HEK293 (cell line): ENCODE results near the gene NTMT1.

Experiments used
- BCL11A ChIP-seq: fragments of 450-650 bp; formaldehyde crosslinking; IDR thresholded peaks from 2 replicates; pipeline ENCODE4 v1.5.1; 2016; ENCODE audit warnings: low read depth, missing biosample characterization, missing genetic modification characterization
- EGR2 ChIP-seq: fragments of 450-650 bp; formaldehyde crosslinking; IDR thresholded peaks from 2 replicates; pipeline ENCODE4 v1.5.1; 2016; ENCODE audit warnings: low read depth, missing biosample characterization, missing genetic modification characterization
- FEZF1 ChIP-seq: fragments of 450-650 bp; formaldehyde crosslinking; IDR thresholded peaks from 2 replicates; pipeline ENCODE4 v1.5.1; 2016; ENCODE audit warnings: missing biosample characterization, missing genetic modification characterization
- IKZF3 ChIP-seq: fragments of 450-650 bp; IDR thresholded peaks from 2 replicates; pipeline ENCODE4 v1.5.0; 2018; ENCODE audit warnings: missing biosample characterization, mild to moderate bottlenecking, missing genetic modification characterization, moderate library complexity
- KLF7 ChIP-seq: fragments of 450-650 bp; formaldehyde crosslinking; IDR thresholded peaks from 2 replicates; pipeline ENCODE4 v1.5.1; 2016; ENCODE audit warnings: missing biosample characterization, missing genetic modification characterization, borderline replicate concordance
- KLF8 ChIP-seq: fragments of 450-650 bp; formaldehyde crosslinking; IDR thresholded peaks from 2 replicates; pipeline ENCODE4 v1.5.1; 2016; ENCODE audit warnings: missing biosample characterization, missing genetic modification characterization
- MEIS1 ChIP-seq: sonication (generic); formaldehyde crosslinking; IDR thresholded peaks from 2 replicates; pipeline ENCODE4 v1.8.1; 2022; ENCODE audit warnings: missing genetic modification reagents, mild to moderate bottlenecking, borderline replicate concordance
- YY2 ChIP-seq: fragments of 450-650 bp; formaldehyde crosslinking; IDR thresholded peaks from 2 replicates; pipeline ENCODE4 v1.5.1; 2016; ENCODE audit warnings: missing biosample characterization, missing genetic modification characterization
- ZBTB20 ChIP-seq: fragments of 450-650 bp; formaldehyde crosslinking; IDR thresholded peaks from 2 replicates; pipeline ENCODE4 v1.5.1; 2016; ENCODE audit warnings: missing biosample characterization, missing genetic modification characterization
- ZBTB48 ChIP-seq: fragments of 450-650 bp; formaldehyde crosslinking; IDR thresholded peaks from 2 replicates; pipeline ENCODE4 v1.5.1; 2016; ENCODE audit warnings: missing biosample characterization, missing genetic modification characterization
- ZBTB7A ChIP-seq: fragments of 450-650 bp; formaldehyde crosslinking; IDR thresholded peaks from 2 replicates; pipeline ENCODE4 v1.5.1; 2016; ENCODE audit warnings: low read depth, missing biosample characterization, missing genetic modification characterization
- ZBTB8A ChIP-seq: fragments of 450-650 bp; formaldehyde crosslinking; IDR thresholded peaks from 2 replicates; pipeline ENCODE4 v1.5.1; 2016; ENCODE audit warnings: missing biosample characterization, missing genetic modification characterization
- ZEB2 ChIP-seq: fragments of 450-650 bp; formaldehyde crosslinking; IDR thresholded peaks from 2 replicates; pipeline ENCODE4 v1.5.1; 2016; ENCODE audit warnings: missing biosample characterization, missing genetic modification characterization
- ZFP37 ChIP-seq: fragments of 450-650 bp; formaldehyde crosslinking; IDR thresholded peaks from 2 replicates; pipeline ENCODE4 v1.5.1; 2016; ENCODE audit warnings: missing biosample characterization, missing genetic modification characterization
- ZNF133 ChIP-seq: fragments of 450-650 bp; formaldehyde crosslinking; IDR thresholded peaks from 2 replicates; pipeline ENCODE4 v1.5.1; 2016; ENCODE audit warnings: missing biosample characterization, missing genetic modification characterization
- ZNF174 ChIP-seq: fragments of 450-650 bp; formaldehyde crosslinking; IDR thresholded peaks from 2 replicates; pipeline ENCODE4 v1.5.0; 2017; ENCODE audit warnings: missing biosample characterization, mild to moderate bottlenecking, missing genetic modification characterization
- ZNF24 ChIP-seq: fragments of 450-650 bp; formaldehyde crosslinking; IDR thresholded peaks from 2 replicates; pipeline ENCODE4 v1.5.1; 2016; ENCODE audit warnings: missing biosample characterization, missing genetic modification characterization
- ZNF302 ChIP-seq: fragments of 450-650 bp; formaldehyde crosslinking; IDR thresholded peaks from 2 replicates; pipeline ENCODE4 v1.5.1; 2016; ENCODE audit warnings: missing biosample characterization, missing genetic modification characterization, low read depth
- ZNF311 ChIP-seq: fragments of 450-650 bp; formaldehyde crosslinking; IDR thresholded peaks from 2 replicates; pipeline ENCODE4 v1.5.1; 2017; ENCODE audit warnings: missing biosample characterization, missing genetic modification characterization, borderline replicate concordance
- ZNF362 ChIP-seq: fragments of 450-650 bp; formaldehyde crosslinking; IDR thresholded peaks from 2 replicates; pipeline ENCODE4 v1.5.1; 2016; ENCODE audit warnings: missing biosample characterization, missing genetic modification characterization
- ZNF366 ChIP-seq: fragments of 450-650 bp; formaldehyde crosslinking; conservative IDR thresholded peaks from 2 replicates; pipeline ENCODE4 v1.5.1; 2016; ENCODE audit warnings: missing biosample characterization, missing genetic modification characterization
- ZNF416 ChIP-seq: fragments of 450-650 bp; formaldehyde crosslinking; IDR thresholded peaks from 2 replicates; pipeline ENCODE4 v1.5.1; 2016; ENCODE audit warnings: missing biosample characterization, missing genetic modification characterization
- ZNF426 ChIP-seq: fragments of 450-650 bp; formaldehyde crosslinking; IDR thresholded peaks from 2 replicates; pipeline ENCODE4 v1.5.1; 2017; ENCODE audit warnings: missing biosample characterization, missing genetic modification characterization, mild to moderate bottlenecking, inconsistent platforms, moderate library complexity
- ZNF585B ChIP-seq: fragments of 450-650 bp; formaldehyde crosslinking; IDR thresholded peaks from 2 replicates; pipeline ENCODE4 v1.5.1; 2016; ENCODE audit warnings: missing biosample characterization, missing genetic modification characterization
- ZNF596 ChIP-seq: fragments of 450-650 bp; IDR thresholded peaks from 2 replicates; pipeline ENCODE4 v1.5.0; 2018; ENCODE audit warnings: missing biosample characterization, mild to moderate bottlenecking, missing genetic modification characterization, moderate library complexity
- ZNF610 ChIP-seq: fragments of 450-650 bp; formaldehyde crosslinking; IDR thresholded peaks from 2 replicates; pipeline ENCODE4 v1.5.1; 2016; ENCODE audit warnings: missing biosample characterization, missing genetic modification characterization, borderline replicate concordance
- ZNF677 ChIP-seq: fragments of 450-650 bp; IDR thresholded peaks from 2 replicates; pipeline ENCODE4 v1.5.0; 2018; ENCODE audit warnings: missing biosample characterization, mild to moderate bottlenecking, missing genetic modification characterization, moderate library complexity
- ZNF692 ChIP-seq: fragments of 450-650 bp; formaldehyde crosslinking; IDR thresholded peaks from 2 replicates; pipeline ENCODE4 v1.5.1; 2016; ENCODE audit warnings: missing biosample characterization, missing genetic modification characterization
- ZNF701 ChIP-seq: fragments of 450-650 bp; formaldehyde crosslinking; IDR thresholded peaks from 2 replicates; pipeline ENCODE4 v1.5.1; 2016; ENCODE audit warnings: missing biosample characterization, missing genetic modification characterization
- ZNF707 ChIP-seq: fragments of 450-650 bp; formaldehyde crosslinking; IDR thresholded peaks from 2 replicates; pipeline ENCODE4 v1.5.1; 2016; ENCODE audit warnings: missing biosample characterization, missing genetic modification characterization
- ZNF830 ChIP-seq: fragments of 450-650 bp; IDR thresholded peaks from 2 replicates; pipeline ENCODE4 v1.5.0; 2018; ENCODE audit warnings: missing biosample characterization, missing genetic modification characterization, low read depth, mild to moderate bottlenecking, moderate library complexity
- ZSCAN18 ChIP-seq: fragments of 450-650 bp; formaldehyde crosslinking; IDR thresholded peaks from 2 replicates; pipeline ENCODE4 v1.5.1; 2016; ENCODE audit warnings: missing biosample characterization, missing genetic modification characterization
- TF ChIP-seq, protein P1 (sequence below): fragments of 450-650 bp; formaldehyde crosslinking; IDR thresholded peaks from 2 replicates; pipeline ENCODE4; 2016; ENCODE audit warnings: missing biosample characterization, missing genetic modification characterization
- TF ChIP-seq, protein P2 (sequence below): fragments of 450-650 bp; formaldehyde crosslinking; IDR thresholded peaks from 2 replicates; pipeline ENCODE4 v1.5.1; 2017; ENCODE audit warnings: missing biosample characterization, mild to moderate bottlenecking, missing genetic modification characterization, moderate library complexity
- TF ChIP-seq, protein P3 (sequence below): fragments of 450-650 bp; formaldehyde crosslinking; IDR thresholded peaks from 2 replicates; pipeline ENCODE4 v1.5.1; 2017; ENCODE audit warnings: missing biosample characterization, missing genetic modification characterization

Gene NTMT1

DNA sequence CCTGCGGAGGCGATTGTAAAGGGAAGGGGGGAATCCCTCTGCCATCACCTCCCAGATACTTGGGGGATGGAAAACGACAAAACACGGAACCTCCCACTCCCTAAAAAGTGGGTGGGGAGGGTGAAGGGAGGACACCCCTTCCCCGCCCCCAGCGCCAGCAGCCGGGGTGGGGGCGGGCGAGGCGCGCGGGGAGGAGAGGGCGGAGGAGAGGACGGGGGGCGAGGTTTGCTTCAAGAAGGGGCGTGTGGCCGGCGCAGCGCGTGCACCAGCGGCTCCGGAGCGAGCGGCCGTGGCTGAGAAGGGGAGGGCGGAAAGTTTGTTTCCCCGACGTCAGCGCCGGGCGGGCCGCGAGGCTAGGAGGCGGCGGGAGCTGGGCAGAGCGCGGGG, 39.4 kb downstream of the NTMT1 start, which contains the start of gene PRRX2 (continued):
- TF ChIP-seq ZNF677 (tag by site-specific recombination), result no peak
- no peak for TF ChIP-seq IKZF3 (tag by site-specific recombination)
- TF ChIP-seq ZNF610, result no peak
- no peak for TF ChIP-seq ZEB2
- TF ChIP-seq ZBTB7A, result peak; percentile 20; the same call in 1 of the 2 replicates
- no peak for TF ChIP-seq ZBTB8A (tag by site-specific recombination)
- no peak for TF ChIP-seq MEIS1 (CRISPR knock-in tag)
- no peak for TF ChIP-seq ZNF416 (tag by site-specific recombination)
- TF ChIP-seq, protein P1, sequence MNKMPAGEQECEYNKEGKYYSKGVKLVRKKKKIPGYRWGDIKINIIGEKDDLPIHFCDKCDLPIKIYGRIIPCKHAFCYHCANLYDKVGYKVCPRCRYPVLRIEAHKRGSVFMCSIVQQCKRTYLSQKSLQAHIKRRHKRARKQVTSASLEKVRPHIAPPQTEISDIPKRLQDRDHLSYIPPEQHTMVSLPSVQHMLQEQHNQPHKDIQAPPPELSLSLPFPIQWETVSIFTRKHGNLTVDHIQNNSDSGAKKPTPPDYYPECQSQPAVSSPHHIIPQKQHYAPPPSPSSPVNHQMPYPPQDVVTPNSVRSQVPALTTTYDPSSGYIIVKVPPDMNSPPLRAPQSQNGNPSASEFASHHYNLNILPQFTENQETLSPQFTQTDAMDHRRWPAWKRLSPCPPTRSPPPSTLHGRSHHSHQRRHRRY (tag by site-specific recombination), result no peak
- TF ChIP-seq ZNF426, result no peak
- no peak for TF ChIP-seq ZNF302 (tag by site-specific recombination)
- no peak for TF ChIP-seq ZNF692 (tag by site-specific recombination)
- no peak for TF ChIP-seq ZNF596 (tag by site-specific recombination)
- no peak for TF ChIP-seq BCL11A (tag by site-specific recombination)
- peak; percentile 56; the same call in 1 of the 2 replicates for TF ChIP-seq KLF8
- TF ChIP-seq, protein P2, sequence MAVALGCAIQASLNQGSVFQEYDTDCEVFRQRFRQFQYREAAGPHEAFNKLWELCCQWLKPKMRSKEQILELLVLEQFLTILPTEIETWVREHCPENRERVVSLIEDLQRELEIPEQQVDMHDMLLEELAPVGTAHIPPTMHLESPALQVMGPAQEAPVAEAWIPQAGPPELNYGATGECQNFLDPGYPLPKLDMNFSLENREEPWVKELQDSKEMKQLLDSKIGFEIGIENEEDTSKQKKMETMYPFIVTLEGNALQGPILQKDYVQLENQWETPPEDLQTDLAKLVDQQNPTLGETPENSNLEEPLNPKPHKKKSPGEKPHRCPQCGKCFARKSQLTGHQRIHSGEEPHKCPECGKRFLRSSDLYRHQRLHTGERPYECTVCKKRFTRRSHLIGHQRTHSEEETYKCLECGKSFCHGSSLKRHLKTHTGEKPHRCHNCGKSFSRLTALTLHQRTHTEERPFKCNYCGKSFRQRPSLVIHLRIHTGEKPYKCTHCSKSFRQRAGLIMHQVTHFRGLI (tag by site-specific recombination), result no peak
- no peak for TF ChIP-seq ZNF24 (tag by site-specific recombination)
- no peak for TF ChIP-seq ZBTB20 (tag by site-specific recombination)
- TF ChIP-seq ZNF366, result no peak
- TF ChIP-seq ZNF362 (tag by site-specific recombination), result no peak
- TF ChIP-seq ZSCAN18 (tag by site-specific recombination), result no peak
- TF ChIP-seq ZNF133, result no peak
- no peak for TF ChIP-seq ZNF174 (tag by site-specific recombination)
- no peak for TF ChIP-seq ZNF311 (tag by site-specific recombination)
- TF ChIP-seq EGR2 (tag by site-specific recombination), result peak; percentile 89
- no peak for TF ChIP-seq YY2 (tag by site-specific recombination)
- TF ChIP-seq KLF7 (tag by site-specific recombination), result no peak
- TF ChIP-seq ZNF585B, result no peak
- TF ChIP-seq, protein P3, sequence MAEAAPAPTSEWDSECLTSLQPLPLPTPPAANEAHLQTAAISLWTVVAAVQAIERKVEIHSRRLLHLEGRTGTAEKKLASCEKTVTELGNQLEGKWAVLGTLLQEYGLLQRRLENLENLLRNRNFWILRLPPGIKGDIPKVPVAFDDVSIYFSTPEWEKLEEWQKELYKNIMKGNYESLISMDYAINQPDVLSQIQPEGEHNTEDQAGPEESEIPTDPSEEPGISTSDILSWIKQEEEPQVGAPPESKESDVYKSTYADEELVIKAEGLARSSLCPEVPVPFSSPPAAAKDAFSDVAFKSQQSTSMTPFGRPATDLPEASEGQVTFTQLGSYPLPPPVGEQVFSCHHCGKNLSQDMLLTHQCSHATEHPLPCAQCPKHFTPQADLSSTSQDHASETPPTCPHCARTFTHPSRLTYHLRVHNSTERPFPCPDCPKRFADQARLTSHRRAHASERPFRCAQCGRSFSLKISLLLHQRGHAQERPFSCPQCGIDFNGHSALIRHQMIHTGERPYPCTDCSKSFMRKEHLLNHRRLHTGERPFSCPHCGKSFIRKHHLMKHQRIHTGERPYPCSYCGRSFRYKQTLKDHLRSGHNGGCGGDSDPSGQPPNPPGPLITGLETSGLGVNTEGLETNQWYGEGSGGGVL (tag by site-specific recombination), result 0 out of 2 replicates have a peak, but pooled peaks have one; percentile 22
- no peak for TF ChIP-seq ZFP37
- TF ChIP-seq FEZF1 (tag by site-specific recombination), result no peak
- no peak for TF ChIP-seq ZBTB48
- TF ChIP-seq ZNF707 (tag by site-specific recombination), result no peak
- TF ChIP-seq ZNF830 (tag by site-specific recombination), result no peak
- no peak for TF ChIP-seq ZNF701
